GM23338 (cell line): ENCODE measurements around the gene BLOC1S1. TPM values are rescaled to one million over a fixed set of nuclear protein-coding genes. Genes with fewer than 3 reads are reported as not detected.

Experiments
- ATAC-seq: fragments of 200-7000 bp; cut with Tn5 transposase; 3 replicates; pipeline ENCODE4 v1.9.1; 2020
- DNase-seq: peaks from one replicate; pipeline ENCODE4 v3.0.0-alpha.2; 2015; ENCODE audit warnings: low spot score
- H2AFZ ChIP-seq: fragments of 200-600 bp; sonication (generic); 2 replicates; pipeline ENCODE4 v1.8.0; 2016; ENCODE audit warnings: antibody characterized with exemption, mild to moderate bottlenecking, moderate library complexity
- H3F3A ChIP-seq: fragments of 200-600 bp; sonication (generic); replicated peaks from 2 replicates; pipeline ENCODE4 v1.8.0; 2017; ENCODE audit warnings: antibody characterized with exemption, mixed run types, low read depth
- H3K27ac ChIP-seq: fragments of 200-600 bp; sonication (generic); 2 replicates; pipeline ENCODE4 v1.6.1; 2016; ENCODE audit warnings: low read depth
- H3K27me3 ChIP-seq: fragments of 200-600 bp; sonication (generic); 2 replicates; pipeline ENCODE4 v1.8.0; 2016; ENCODE audit warnings: mild to moderate bottlenecking, mixed run types, moderate library complexity; ENCODE audit not compliant: insufficient read depth
- H3K36me3 ChIP-seq: fragments of 200-600 bp; sonication (generic); 2 replicates; pipeline ENCODE4 v1.8.0; 2016; ENCODE audit warnings: mild to moderate bottlenecking; ENCODE audit not compliant: insufficient read depth
- H3K4me1 ChIP-seq: fragments of 200-600 bp; sonication (generic); 2 replicates; pipeline ENCODE4 v1.8.0; 2016; ENCODE audit warnings: mild to moderate bottlenecking, moderate library complexity; ENCODE audit not compliant: insufficient read depth
- H3K4me2 ChIP-seq: fragments of 200-600 bp; sonication (generic); 2 replicates; pipeline ENCODE4 v1.7.1; 2017; ENCODE audit warnings: mixed run types
- H3K4me3 ChIP-seq: fragments of 200-600 bp; sonication (generic); 2 replicates; pipeline ENCODE4 v1.6.1; 2016; ENCODE audit warnings: mixed run types
- H3K79me2 ChIP-seq: fragments of 200-600 bp; sonication (generic); replicated peaks from 2 replicates; pipeline ENCODE4 v1.8.0; 2017; ENCODE audit warnings: mild to moderate bottlenecking; ENCODE audit not compliant: insufficient read depth
- H3K9me2 ChIP-seq: fragments of 200-600 bp; sonication (generic); 2 replicates; pipeline ENCODE4 v1.8.0; 2017; ENCODE audit not compliant: insufficient read depth
- H4K20me1 ChIP-seq: fragments of 200-600 bp; sonication (generic); replicated peaks from 2 replicates; pipeline ENCODE4 v1.8.0; 2017; ENCODE audit warnings: mild to moderate bottlenecking; ENCODE audit not compliant: insufficient read depth
- H3K27ac Mint-ChIP-seq: 2 replicates; pipeline ENCODE4 v1.8.0; 2020; ENCODE audit warnings: inconsistent platforms, mild to moderate bottlenecking, moderate library complexity, mixed read lengths
- H3K27me3 Mint-ChIP-seq: 3 replicates; pipeline ENCODE4 v1.8.0; 2022; ENCODE audit warnings: low read depth, mild to moderate bottlenecking, moderate library complexity, mixed read lengths, inconsistent platforms; ENCODE audit not compliant: insufficient read depth, poor library complexity
- H3K36me3 Mint-ChIP-seq: 3 replicates; pipeline ENCODE4 v1.8.0; 2021; ENCODE audit warnings: low read depth, mild to moderate bottlenecking, inconsistent platforms, moderate library complexity, mixed read lengths
- H3K4me1 Mint-ChIP-seq: 3 replicates; pipeline ENCODE4 v1.8.0; 2020; ENCODE audit warnings: mild to moderate bottlenecking, inconsistent platforms, mixed read lengths
- H3K4me3 Mint-ChIP-seq: 3 replicates; pipeline ENCODE4 v1.8.0; 2021; ENCODE audit warnings: moderate library complexity, mild to moderate bottlenecking, inconsistent platforms, mixed read lengths
- H3K9me3 Mint-ChIP-seq: 3 replicates; pipeline ENCODE4 v1.8.0; 2020; ENCODE audit warnings: moderate library complexity, mild to moderate bottlenecking, inconsistent platforms, mixed read lengths
- CREB1 ChIP-seq: fragments of 250-450 bp; sonication (Bioruptor Pico); IDR thresholded peaks from 2 replicates; pipeline ENCODE4 v1.5.0; 2020; ENCODE audit warnings: low read depth, mild to moderate bottlenecking, moderate library complexity
- CTCF ChIP-seq, 2 experiments: fragments of 200-600 bp in 1 of 2; sonication (generic) in 1 of 2; conservative IDR thresholded peaks; 2 replicates each; pipeline versions ENCODE4 v1.5.1 to v1.6.1; 2016 to 2017; ENCODE audit warnings: antibody characterized with exemption in 2 of 2, low read depth in 2 of 2, mild to moderate bottlenecking in 2 of 2, moderate library complexity in 1 of 2
- EZH2 ChIP-seq: fragments of 200-600 bp; sonication (generic); IDR thresholded peaks from one replicate; pipeline ENCODE4 v1.8.0; 2017; ENCODE audit warnings: antibody characterized with exemption, mild to moderate bottlenecking, low read depth; ENCODE audit not compliant: unreplicated experiment
- EZH2phosphoT487 ChIP-seq: fragments of 200-600 bp; sonication (generic); IDR thresholded peaks from one replicate; pipeline ENCODE4 v1.8.1; 2018; ENCODE audit warnings: antibody characterized with exemption; ENCODE audit not compliant: unreplicated experiment
- JUNB ChIP-seq: IDR thresholded peaks from one replicate; pipeline ENCODE4 v1.6.1; 2016; ENCODE audit warnings: antibody characterized with exemption; ENCODE audit not compliant: unreplicated experiment
- POLR2AphosphoS5 ChIP-seq: IDR thresholded peaks from 2 replicates; pipeline ENCODE4 v1.6.1; 2016; ENCODE audit warnings: antibody characterized with exemption, low read depth
- STAT1 ChIP-seq: IDR thresholded peaks from one replicate; pipeline ENCODE4 v1.6.1; 2016; ENCODE audit warnings: antibody characterized with exemption; ENCODE audit not compliant: unreplicated experiment
- ZNF114 ChIP-seq: fragments of 250-450 bp; sonication (Bioruptor Pico); IDR thresholded peaks from 2 replicates; pipeline ENCODE4 v1.5.0; 2020; ENCODE audit warnings: mild to moderate bottlenecking, moderate library complexity
- ZNF331 ChIP-seq: fragments of 250-450 bp; sonication (Bioruptor Pico); IDR thresholded peaks from 2 replicates; pipeline ENCODE4 v1.5.0; 2020; ENCODE audit warnings: low read depth, mild to moderate bottlenecking, moderate library complexity
- polyA plus RNA-seq: library from polyadenylated mRNA; unstranded; fragments of >200 nt; fragmentation: Nextera tagmentation; extraction: Ambion mirVana; gene quantifications from 2 replicates; pipeline ENCODE4 v1.2.1, GENCODE V29; 2016
- total RNA-seq: library from RNA; depleted of rRNA; stranded (reverse); fragments of >200 nt; shearing (Covaris generic); gene quantifications from 2 replicates; pipeline ENCODE4 v1.2.3, GENCODE V29; 2014
- TF ChIP-seq, protein P1 (sequence below): IDR thresholded peaks from 2 replicates; pipeline ENCODE4 v1.6.1; 2016; ENCODE audit warnings: antibody characterized with exemption

The BLOC1S1 gene
- total and polyA plus RNA-seq, 2 experiments from 2014 or later, result 68.3 to 174 TPM

DNA sequence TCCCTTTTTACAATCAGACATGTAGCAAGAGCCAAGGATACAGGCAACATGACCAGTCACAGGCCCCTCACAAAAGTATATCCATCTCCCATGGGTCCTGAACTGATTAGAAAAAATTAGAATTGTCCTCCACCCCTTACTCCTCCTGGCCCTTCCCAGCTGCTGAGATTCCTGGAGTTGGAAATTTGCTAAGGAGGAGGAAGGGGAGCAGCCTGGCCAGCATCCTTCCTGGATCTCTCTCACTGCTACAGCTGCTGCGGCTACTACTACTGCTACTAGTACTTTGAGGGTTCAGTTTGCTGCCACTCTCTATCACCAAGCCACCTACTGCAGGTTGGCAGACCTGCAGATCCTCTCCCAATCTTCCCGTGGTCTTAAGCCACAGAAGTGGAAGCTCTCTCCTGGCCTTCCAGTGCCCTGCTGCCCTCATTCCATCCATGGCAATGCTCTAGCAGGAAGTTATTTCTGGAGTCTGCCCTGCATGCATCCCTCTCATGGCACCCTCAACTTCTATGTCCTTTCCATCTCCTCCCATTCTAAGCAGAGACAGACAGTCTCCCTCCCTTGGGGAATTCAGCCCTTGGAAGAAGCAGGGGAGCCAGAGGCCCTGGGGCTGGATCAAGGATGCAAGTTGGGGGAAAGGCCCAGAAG lies 9.2 kb upstream of the BLOC1S1 start (continued):
- TF ChIP-seq ZNF114, result no peak

GRCh38 chr12:55707219-55707671 lies 8.6 kb upstream of the BLOC1S1 start:
- Histone ChIP-seq H3K79me2 (peaks cover 28% of the 10 kb centered on the region), H3F3A (peaks cover 7% of the 10 kb centered on the region; the same call in 1 of the 2 replicates), H4K20me1 (peaks cover 3% of the 10 kb centered on the region; the same call in 1 of the 2 replicates), H3K4me3 (peak overlapping the region; percentile 97), H3K4me2 (peak overlapping the region; percentile 98), H3K36me3 (no peaks in the 10 kb centered on the region), H3K27ac (no peak overlapping the region), H3K4me1 (peaks cover 26% of the 10 kb centered on the region), H3K9me2 (no peaks in the 10 kb centered on the region), H2AFZ (peak overlapping the region; percentile 95), H3K27me3 (peaks cover 14% of the 10 kb centered on the region; the same call in 1 of the 2 replicates)
- Mint-ChIP-seq H3K36me3 (0 out of 3 replicates have a peak, but pooled peaks cover 4% of the 10 kb centered on the region), H3K4me3 (peak overlapping the region; percentile 88), H3K27me3 (peaks cover 20% of the 10 kb centered on the region), H3K4me1 (peaks cover 38% of the 10 kb centered on the region), H3K9me3 (no peaks in the 10 kb centered on the region), H3K27ac (no peak overlapping the region)
- no peak for TF ChIP-seq EZH2phosphoT487
- ATAC-seq (peak; percentile 36), DNase-seq (peak; percentile 66)

- Mint-ChIP-seq H3K4me3 (peak within 1 kb of the TSS; percentile 88), H3K27ac (peak within 1 kb of the TSS; percentile 87), H3K27me3 (peaks cover 20% of the 10 kb centered on the region), H3K36me3 (no peaks in the 10 kb centered on the region), H3K4me1 (peaks cover 38% of the 10 kb centered on the region), H3K9me3 (no peaks in the 10 kb centered on the region)
- peaks cover 28% of the 10 kb centered on the region for H3K79me2 ChIP-seq
- no peaks in the 10 kb centered on the region for H3K9me2 ChIP-seq
- DNase-seq (peak; percentile 97), ATAC-seq (peak; percentile 85)
- peak within 1 kb of the TSS; percentile 98 for H3K4me2 ChIP-seq
- H3K4me1 ChIP-seq, result peaks cover 26% of the 10 kb centered on the region
- peaks cover 7% of the 10 kb centered on the region; the same call in 1 of the 2 replicates for H3F3A ChIP-seq
- peaks cover 16% of the 10 kb centered on the region; the same call in 1 of the 2 replicates for H3K27me3 ChIP-seq
- peaks cover 3% of the 10 kb centered on the region; the same call in 1 of the 2 replicates for H4K20me1 ChIP-seq
- TF ChIP-seq EZH2 (no peak), POLR2AphosphoS5 (peak; percentile 60; the same call in 1 of the 2 replicates)
- H3K36me3 ChIP-seq, result no peaks in the 10 kb centered on the region
- peak within 1 kb of the TSS; percentile 97 for H3K4me3 ChIP-seq
- peak within 1 kb of the TSS; percentile 95 for H2AFZ ChIP-seq
- H3K27ac ChIP-seq, result peak within 1 kb of the TSS; percentile 57; the same call in 1 of the 2 replicates
Measured at GRCh38 chr12:55707841-55708694, 7.8 kb upstream of the BLOC1S1 start, which contains the start of gene ITGA7. TSS of gene ITGA7 (minus strand) at chr12:55707904. CDS start at chr12:55707682, 222 bp downstream.

DNA sequence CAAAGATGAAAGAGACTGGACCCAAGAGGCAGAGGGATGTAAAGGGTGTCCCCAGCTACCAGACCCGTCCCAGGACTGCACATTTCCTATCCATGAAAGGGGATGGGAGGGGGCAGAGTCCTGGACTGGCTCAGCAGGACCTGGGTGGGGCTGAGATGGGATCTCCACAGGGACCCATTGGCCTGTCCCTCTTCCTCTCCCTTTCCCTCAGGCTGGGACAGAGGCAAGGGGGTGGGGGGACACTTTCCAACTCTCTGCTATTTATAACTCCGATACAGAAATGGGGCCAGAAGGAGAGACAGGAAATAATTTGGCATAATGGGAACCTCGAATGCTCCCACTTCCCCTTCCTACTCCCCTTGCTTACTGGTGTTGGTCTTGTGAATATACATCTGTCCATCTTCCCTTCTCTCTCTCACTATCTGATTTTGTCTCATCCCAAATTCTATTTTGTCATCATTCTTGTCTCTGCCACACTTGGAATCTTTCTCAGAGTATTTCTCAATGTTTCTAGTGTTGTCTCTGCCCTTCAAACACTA lies 7.1 kb upstream of the BLOC1S1 start:
- Histone ChIP-seq H3K27ac (0 out of 2 replicates have a peak overlapping the region, but pooled peaks have one; percentile 57), H2AFZ (peak overlapping the region; percentile 95; the same call in 1 of the 2 replicates), H3K79me2 (peaks cover 28% of the 10 kb centered on the region), H4K20me1 (peaks cover 3% of the 10 kb centered on the region; the same call in 1 of the 2 replicates), H3K4me2 (peak overlapping the region; percentile 77), H3F3A (peaks cover 7% of the 10 kb centered on the region; the same call in 1 of the 2 replicates), H3K27me3 (peaks cover 16% of the 10 kb centered on the region; the same call in 1 of the 2 replicates), H3K36me3 (no peaks in the 10 kb centered on the region), H3K9me2 (no peaks in the 10 kb centered on the region), H3K4me1 (peaks cover 26% of the 10 kb centered on the region), H3K4me3 (peak overlapping the region; percentile 97)
- H3K4me1 Mint-ChIP-seq, result peaks cover 38% of the 10 kb centered on the region
- no peaks in the 10 kb centered on the region for H3K9me3 Mint-ChIP-seq
- ATAC-seq (no peak), DNase-seq (no peak)
- no peaks in the 10 kb centered on the region for H3K36me3 Mint-ChIP-seq
- H3K27ac Mint-ChIP-seq, result peak overlapping the region; percentile 87
- peaks cover 20% of the 10 kb centered on the region for H3K27me3 Mint-ChIP-seq
- peak overlapping the region; percentile 88 for H3K4me3 Mint-ChIP-seq
- no peak for TF ChIP-seq ZNF114
- TF ChIP-seq JUNB, result no peak
- TF ChIP-seq POLR2AphosphoS5, result no peak
- TF ChIP-seq ZNF331 (CRISPR knock-in tag), result no peak
- TF ChIP-seq STAT1, result no peak
- no peak for TF ChIP-seq CTCF (conservative IDR thresholded peaks at IDR 0.05; ENCODE audit: low read depth in 2 of 2)
- no peak for TF ChIP-seq CREB1 (CRISPR knock-in tag)
- TF ChIP-seq, protein P1, sequence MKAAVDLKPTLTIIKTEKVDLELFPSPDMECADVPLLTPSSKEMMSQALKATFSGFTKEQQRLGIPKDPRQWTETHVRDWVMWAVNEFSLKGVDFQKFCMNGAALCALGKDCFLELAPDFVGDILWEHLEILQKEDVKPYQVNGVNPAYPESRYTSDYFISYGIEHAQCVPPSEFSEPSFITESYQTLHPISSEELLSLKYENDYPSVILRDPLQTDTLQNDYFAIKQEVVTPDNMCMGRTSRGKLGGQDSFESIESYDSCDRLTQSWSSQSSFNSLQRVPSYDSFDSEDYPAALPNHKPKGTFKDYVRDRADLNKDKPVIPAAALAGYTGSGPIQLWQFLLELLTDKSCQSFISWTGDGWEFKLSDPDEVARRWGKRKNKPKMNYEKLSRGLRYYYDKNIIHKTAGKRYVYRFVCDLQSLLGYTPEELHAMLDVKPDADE, result no peak
